Caco-2 (cell line): Measurements from ENCODE around the gene AHCYL1. TPM values are rescaled to one million over a fixed set of nuclear protein-coding genes. Genes with fewer than 3 reads are reported as not detected.

Source experiments
- Bru-seq: library from RNA; stranded (reverse); fragments of 400-500 nt; gene quantifications from one replicate; lab custom pipeline; 2021; lab: Mats Ljungman, UMichigan
- BruChase-seq, 2 experiments: library from RNA; stranded (reverse); fragments of 400-500 nt; gene quantifications; one replicate each; lab custom pipeline; 2021; lab: Mats Ljungman, UMichigan
- BruUV-seq: library from RNA; stranded (reverse); fragments of 400-500 nt; replicated peaks from 2 replicates; lab custom pipeline; 2021; lab: Mats Ljungman, UMichigan
- CTCF ChIA-PET: fragments of 300-600 bp; sonication (Branson Sonifier 250); formaldehyde crosslinking; loops from one replicate; lab custom pipeline; 2022; ENCODE audit warnings: antibody characterized with exemption; lab: Charles Lee
- POLR2A ChIA-PET: fragments of 300-600 bp; sonication (Branson Sonifier 250); formaldehyde crosslinking; loops from one replicate; lab custom pipeline; 2022; ENCODE audit warnings: antibody characterized with exemption; lab: Charles Lee
- DNase-seq, 2 experiments: peaks; one replicate each; pipeline versions ENCODE4 v3.0.0 to v3.0.0-alpha.2; 2020 to 2022
- H3K27me3 ChIP-seq: replicated peaks from 2 replicates; pipeline ENCODE4 v1.6.0; 2011; ENCODE audit warnings: low read length; ENCODE audit not compliant: control insufficient read depth, insufficient read depth
- H3K36me3 ChIP-seq: 2 replicates; pipeline ENCODE4 v1.5.1; 2011; ENCODE audit warnings: low read length; ENCODE audit not compliant: control insufficient read depth, insufficient read depth
- H3K4me1 ChIP-seq: fragments of 250-450 bp; sonication (Bioruptor Pico); 2 replicates; pipeline ENCODE4 v1.5.1; 2020; ENCODE audit warnings: mild to moderate bottlenecking
- H3K4me3 ChIP-seq: 2 replicates; pipeline ENCODE4 v1.5.1; 2011; ENCODE audit warnings: low read depth, mild to moderate bottlenecking, control low read depth, low read length
- H3K9me3 ChIP-seq: fragments of 250-450 bp; sonication (Bioruptor Pico); 2 replicates; pipeline ENCODE4 v1.5.1; 2020; ENCODE audit warnings: mild to moderate bottlenecking, moderate library complexity
- H3K27ac Mint-ChIP-seq: one replicate; pipeline ENCODE4 v1.8.0; 2022; ENCODE audit warnings: mixed read lengths; ENCODE audit not compliant: unreplicated experiment
- H3K27me3 Mint-ChIP-seq: one replicate; pipeline ENCODE4 v1.8.0; 2022; ENCODE audit warnings: mixed read lengths; ENCODE audit not compliant: insufficient read depth, unreplicated experiment
- H3K36me3 Mint-ChIP-seq: one replicate; pipeline ENCODE4 v1.8.0; 2022; ENCODE audit warnings: mild to moderate bottlenecking, mixed read lengths; ENCODE audit not compliant: insufficient read depth, unreplicated experiment
- H3K4me1 Mint-ChIP-seq: one replicate; pipeline ENCODE4 v1.8.0; 2022; ENCODE audit warnings: low read depth, mixed read lengths; ENCODE audit not compliant: unreplicated experiment
- H3K4me3 Mint-ChIP-seq: one replicate; pipeline ENCODE4 v1.8.0; 2022; ENCODE audit warnings: mild to moderate bottlenecking, moderate library complexity, mixed read lengths; ENCODE audit not compliant: unreplicated experiment
- H3K9me3 Mint-ChIP-seq: one replicate; pipeline ENCODE4 v1.8.0; 2022; ENCODE audit warnings: mixed read lengths; ENCODE audit not compliant: unreplicated experiment
- CTCF ChIP-seq, 2 experiments: fragments of 200-600 bp in 1 of 2; IDR thresholded peaks; 1 replicate in 1 of 2; 2 replicates in 1 of 2; pipeline versions ENCODE4 v1.5.1 to v1.8.0; 2011 to 2022; ENCODE audit warnings: antibody characterized with exemption in 1 of 2, control low read depth in 1 of 2, inconsistent platforms in 1 of 2, low read depth in 1 of 2, low read length in 1 of 2, mild to moderate bottlenecking in 1 of 2, moderate library complexity in 1 of 2; ENCODE audit not compliant: insufficient read depth in 1 of 2, severe bottlenecking in 1 of 2, unreplicated experiment in 1 of 2
- intact Hi-C: fragments of 100-400 bp; cut with micrococcal nuclease; formaldehyde crosslinking; loops from one replicate; pipeline ENCODE4 v1.10.0; 2022; ENCODE audit not compliant: unreplicated experiment
- long read RNA-seq: library from polyadenylated mRNA; stranded (forward); transcript quantifications from one replicate; pipeline ENCODE4 v2.0.0, GENCODE V29; 2022
- total RNA-seq: library from RNA; stranded (reverse); gene quantifications from 2 replicates; pipeline ENCODE4 v1.2.3, GENCODE V29; 2022

AHCYL1 gene
- total RNA-seq (62.6 and 64.2 TPM in 2 replicates), Bru-seq, nascent RNA (percentile 86 among the genes with signal in this experiment), BruChase-seq, experiment 1, labeled RNA remaining after a 2-hour chase (percentile 82 among the genes with signal in this experiment), BruChase-seq, experiment 2, labeled RNA remaining after a 6-hour chase (percentile 82 among the genes with signal in this experiment)
- long read RNA-seq, full-length matches to known transcripts, result 62 of 85 reads
- long read RNA-seq, partial matches to known transcripts, result 4 of 85 reads
- long read RNA-seq, other reads (novel, unspliced or antisense), result 19 of 85 reads

GRCh38 chr1:109984456-109985246 is at the start of gene AHCYL1:
AHCYL1 (plus strand) TSS chr1:109984765; CDS start chr1:109985053, 288 bp downstream.
- H3K4me3 ChIP-seq, result peak within 1 kb of the TSS; percentile 66
- ChIA-PET POLR2A (interaction anchor here (0.5 to 2.9 kb wide), 11 partner anchors 19 to 417 kb away, joined by 3 to 17 read pairs (median 4); partner anchors contain the start of gene STRIP1), CTCF (interaction anchor here (0.5 to 3.9 kb wide), 34 partner anchors 14 to 438 kb away, joined by 3 to 54 read pairs (median 4); partner anchors contain the start of genes EPS8L3, GNAI3 and STRIP1)
- Mint-ChIP-seq H3K36me3 (peaks cover 5% of the 10 kb centered on the region), H3K27ac (peak within 1 kb of the TSS; percentile 96), H3K27me3 (no peaks in the 10 kb centered on the region), H3K9me3 (no peaks in the 10 kb centered on the region), H3K4me3 (peak within 1 kb of the TSS; percentile 88), H3K4me1 (peaks cover 12% of the 10 kb centered on the region)
- H3K36me3 ChIP-seq, result no peaks in the 10 kb centered on the region
- H3K4me1 ChIP-seq, result peaks cover 18% of the 10 kb centered on the region
- intact Hi-C loops, result loop anchor here (1.0 to 5.0 kb wide), 6 partner anchors 24 to 438 kb away; no protein-coding TSS in a partner anchor
- H3K9me3 ChIP-seq, result no peaks in the 10 kb centered on the region
- H3K27me3 ChIP-seq, result no peaks in the 10 kb centered on the region
- TF ChIP-seq CTCF (IDR thresholded peaks at IDR 0.05; ENCODE audit: insufficient read depth in 1 of 2, low read depth in 1 of 2, low read length in 1 of 2, severe bottlenecking in 1 of 2, unreplicated experiment in 1 of 2), result peak; percentile 74 to 85
- DNase-seq, result peak; percentile 96 to 97
- BruUV-seq, result no TSS peak

- Mint-ChIP-seq H3K27me3 (no peaks in the 10 kb centered on the region), H3K36me3 (peaks cover 8% of the 10 kb centered on the region), H3K27ac (peak overlapping the region; percentile 89), H3K9me3 (peaks cover 10% of the 10 kb centered on the region), H3K4me1 (peaks cover 23% of the 10 kb centered on the region), H3K4me3 (peak overlapping the region; percentile 44)
- no TSS peak for BruUV-seq
- H3K4me3 ChIP-seq, result no peak overlapping the region
- peaks cover 52% of the 10 kb centered on the region for H3K4me1 ChIP-seq
- CTCF ChIA-PET, result interaction anchor here (2.3 kb wide), 1 partner anchor 49 kb away, joined by 11 read pairs; the partner anchor contains the start of gene AHCYL1
- peak; percentile 73 to 86 for DNase-seq
- no peaks in the 10 kb centered on the region for H3K27me3 ChIP-seq
- intact Hi-C loops, result loop anchor here (1.0 to 2.0 kb wide), 2 partner anchors 13 to 25 kb away; no protein-coding TSS in a partner anchor
- H3K9me3 ChIP-seq, result no peaks in the 10 kb centered on the region; the same call in 1 of the 2 replicates
- H3K36me3 ChIP-seq, result no peaks in the 10 kb centered on the region
- TF ChIP-seq CTCF (IDR thresholded peaks at IDR 0.05; ENCODE audit: insufficient read depth in 1 of 2, low read depth in 1 of 2, low read length in 1 of 2, severe bottlenecking in 1 of 2, unreplicated experiment in 1 of 2), result no peak
- POLR2A ChIA-PET, result interaction anchor here (1.0 kb wide), 1 partner anchor 49 kb away, joined by 6 read pairs; the partner anchor contains the start of gene AHCYL1
Measured at GRCh38 chr1:109935451-109935900, 49.1 kb upstream of the AHCYL1 start.

GRCh38 chr1:109937738-109938137 is 46.8 kb upstream of the AHCYL1 start:
- Mint-ChIP-seq H3K27me3 (no peaks in the 10 kb centered on the region), H3K9me3 (peaks cover 10% of the 10 kb centered on the region), H3K27ac (no peak overlapping the region), H3K36me3 (peaks cover 8% of the 10 kb centered on the region), H3K4me3 (no peak overlapping the region), H3K4me1 (peaks cover 16% of the 10 kb centered on the region)
- H3K27me3 ChIP-seq, result no peaks in the 10 kb centered on the region
- peaks cover 35% of the 10 kb centered on the region for H3K4me1 ChIP-seq
- BruUV-seq, result no TSS peak
- no peaks in the 10 kb centered on the region; the same call in 1 of the 2 replicates for H3K9me3 ChIP-seq
- ChIA-PET CTCF (no interaction called here), POLR2A (no interaction called here)
- no peak for DNase-seq
- no peak for TF ChIP-seq CTCF (IDR thresholded peaks at IDR 0.05; ENCODE audit: insufficient read depth in 1 of 2, low read depth in 1 of 2, low read length in 1 of 2, severe bottlenecking in 1 of 2, unreplicated experiment in 1 of 2)
- no peak overlapping the region for H3K4me3 ChIP-seq
- intact Hi-C loops, result no loop called here
- no peaks in the 10 kb centered on the region for H3K36me3 ChIP-seq
